SH-SY5Y (cell line): ENCODE measurements around the gene NELFA.

Experiments
- GATA2 ChIP-seq: IDR thresholded peaks from 2 replicates; pipeline ENCODE4 v1.6.1; 2011; ENCODE audit warnings: mild to moderate bottlenecking, low read depth, low read length
- GATA3 ChIP-seq: IDR thresholded peaks from 2 replicates; pipeline ENCODE4 v1.6.1; 2011; ENCODE audit warnings: low read depth, mild to moderate bottlenecking, low read length, moderate library complexity

GRCh38 chr4:1970926-1971325 is 37.8 kb downstream of the NELFA start:
- TF ChIP-seq GATA2 (no peak), GATA3 (no peak)
